Measurements from ENCODE around the gene HGD. TPM values are rescaled to one million over a fixed set of nuclear protein-coding genes. Genes with fewer than 3 reads are reported as not detected.

HGD gene
- total and polyA plus RNA-seq, 4 donors, result 1.8 to 2.6 (median 2.3) TPM

DNA sequence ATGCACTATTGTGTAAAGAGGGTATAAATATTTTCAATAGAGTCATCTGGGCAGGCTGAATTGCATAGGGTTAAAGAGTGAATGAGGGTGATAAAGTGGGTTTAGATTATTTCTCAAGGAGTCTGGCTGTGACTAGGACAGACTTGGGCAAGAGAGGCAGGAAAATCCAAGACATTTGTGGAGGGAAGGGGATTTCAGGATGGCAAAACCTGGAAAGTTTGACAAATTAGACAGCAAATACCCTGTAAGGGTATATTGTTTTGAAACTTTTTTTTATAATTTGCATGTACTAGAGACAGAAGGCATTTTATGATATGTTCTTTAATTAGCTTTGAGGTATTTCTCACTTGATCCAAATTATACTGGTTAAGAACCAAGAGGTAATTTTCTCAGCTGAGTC lies 17.1 kb downstream of the HGD start:
- TF ChIP-seq CTCF (IDR thresholded peaks at IDR 0.05; ENCODE audit: control extremely low read depth, extremely low read depth), result no peak
- Histone ChIP-seq H3K36me3 (ENCODE audit: control insufficient read depth in 4 of 4, insufficient read depth in 4 of 4, low read length in 4 of 4) (no peaks in the 10 kb centered on the region), H3K27me3 (ENCODE audit: control insufficient read depth in 3 of 3, insufficient read depth in 3 of 3, low read length in 2 of 3) (no peaks in the 10 kb centered on the region), H3K4me1 (ENCODE audit: control insufficient read depth in 5 of 5, insufficient read depth in 5 of 5, low read length in 5 of 5) (no peaks in the 10 kb centered on the region), H3K27ac (ENCODE audit: low read depth in 1 of 2, low read length in 1 of 2) (no peak overlapping the region), H3K4me3 (no peak overlapping the region), H3K9ac (ENCODE audit: insufficient read depth in 1 of 2, low read length in 2 of 2) (no peak overlapping the region), H3K9me3 (ENCODE audit: control insufficient read depth in 4 of 4, insufficient read depth in 3 of 4, low read length in 3 of 4) (no peaks in the 10 kb centered on the region)
- no peak for ATAC-seq (ENCODE audit: insufficient read depth, low FRiP score)
- DNase-seq, result no peak

DNA sequence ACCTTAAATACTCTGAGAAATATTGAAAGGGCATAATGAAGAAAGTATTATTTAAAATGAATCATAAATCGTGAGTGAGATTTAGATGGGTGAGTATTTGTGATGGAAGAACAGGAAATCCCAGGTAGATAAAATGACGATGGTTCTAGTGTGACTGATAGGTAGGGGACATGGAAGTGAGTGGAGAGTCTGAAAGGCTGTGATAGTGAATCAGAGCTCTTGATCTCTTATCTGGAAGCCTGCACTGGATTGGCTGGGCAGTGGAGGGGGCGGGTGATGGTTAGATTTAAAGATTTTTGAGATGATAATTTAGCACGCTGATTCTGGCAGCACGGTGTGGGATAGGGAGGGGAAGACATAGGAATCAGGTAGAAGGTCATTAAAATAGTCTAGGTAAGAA lies 20.1 kb downstream of the HGD start:
- DNase-seq, result no peak
- no peak overlapping the region for H3K4me3 ChIP-seq
- WGBS, 2 donors, result 54 to 57% methylated on average over 5 of the region's 5 CpGs

DNA sequence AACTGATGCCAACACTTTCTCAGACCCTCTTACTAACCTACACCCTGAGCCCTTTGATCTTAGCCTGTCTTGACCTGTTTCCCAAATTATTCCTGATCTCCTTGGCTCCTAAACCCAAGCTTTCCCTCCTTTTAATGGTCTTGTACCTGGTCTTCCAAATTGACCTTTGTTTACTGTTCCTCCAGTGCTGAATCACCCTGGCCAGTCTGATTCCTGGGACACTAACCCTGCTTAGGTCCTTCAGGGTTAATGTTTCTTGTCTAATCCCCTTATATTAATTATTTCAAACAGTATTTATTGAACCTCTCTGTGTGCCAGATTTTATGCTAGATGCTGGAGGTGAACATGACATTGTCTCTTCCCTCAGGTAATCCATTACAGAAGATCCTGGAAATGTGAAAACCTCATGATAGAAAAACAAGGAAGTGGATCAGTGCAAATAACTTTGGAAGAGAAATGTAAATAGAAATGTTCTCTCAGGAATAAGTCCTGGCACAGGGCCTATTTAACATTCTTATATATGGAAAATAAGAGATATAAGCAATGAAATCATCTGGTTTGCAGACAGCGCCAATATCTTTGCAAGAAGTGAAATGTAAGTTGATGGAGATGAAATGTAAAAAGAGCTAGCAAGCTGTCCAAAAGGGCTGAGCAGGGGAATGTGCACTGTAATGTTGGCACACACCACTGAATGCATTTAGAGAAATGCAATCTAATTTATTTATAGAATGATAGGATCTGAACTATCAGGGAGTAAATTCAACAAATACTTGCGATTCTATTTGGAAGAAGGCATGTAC lies 20.7 kb downstream of the HGD start:
- no peak for ATAC-seq (ENCODE audit: insufficient read depth, low FRiP score)
- Histone ChIP-seq H3K9ac (ENCODE audit: insufficient read depth in 1 of 2, low read length in 2 of 2) (no peak overlapping the region), H3K27me3 (ENCODE audit: control insufficient read depth in 3 of 3, insufficient read depth in 3 of 3, low read length in 2 of 3) (no peaks in the 10 kb centered on the region), H3K27ac (ENCODE audit: low read depth in 1 of 2, low read length in 1 of 2) (no peak overlapping the region), H3K36me3 (ENCODE audit: control insufficient read depth in 4 of 4, insufficient read depth in 4 of 4, low read length in 4 of 4) (no peaks in the 10 kb centered on the region), H3K4me1 (ENCODE audit: control insufficient read depth in 5 of 5, insufficient read depth in 5 of 5, low read length in 5 of 5) (no peaks in the 10 kb centered on the region), H3K9me3 (ENCODE audit: control insufficient read depth in 4 of 4, insufficient read depth in 3 of 4, low read length in 3 of 4) (no peaks in the 10 kb centered on the region), H3K4me3 (no peak overlapping the region)
- TF ChIP-seq CTCF (IDR thresholded peaks at IDR 0.05; ENCODE audit: control extremely low read depth, extremely low read depth), result no peak
- peak in 2 of 3 donors; percentile 26 to 38 for DNase-seq
- WGBS, 2 donors, result 29 to 44% methylated on average over 2 of the region's 2 CpGs

More for the DNA sequence above, 20.1 kb downstream of the HGD start:
- Histone ChIP-seq H3K9me3 (ENCODE audit: control insufficient read depth in 4 of 4, insufficient read depth in 3 of 4, low read length in 3 of 4) (no peaks in the 10 kb centered on the region), H3K27me3 (ENCODE audit: control insufficient read depth in 3 of 3, insufficient read depth in 3 of 3, low read length in 2 of 3) (no peaks in the 10 kb centered on the region), H3K27ac (ENCODE audit: low read depth in 1 of 2, low read length in 1 of 2) (no peak overlapping the region), H3K4me1 (ENCODE audit: control insufficient read depth in 5 of 5, insufficient read depth in 5 of 5, low read length in 5 of 5) (no peaks in the 10 kb centered on the region), H3K9ac (ENCODE audit: insufficient read depth in 1 of 2, low read length in 2 of 2) (no peak overlapping the region), H3K36me3 (ENCODE audit: control insufficient read depth in 4 of 4, insufficient read depth in 4 of 4, low read length in 4 of 4) (no peaks in the 10 kb centered on the region)
- TF ChIP-seq CTCF (IDR thresholded peaks at IDR 0.05; ENCODE audit: control extremely low read depth, extremely low read depth), result no peak
- ATAC-seq (ENCODE audit: insufficient read depth, low FRiP score), result no peak

- Histone ChIP-seq H3K27ac (ENCODE audit: low read depth in 1 of 2, low read length in 1 of 2) (no peak overlapping the region), H3K9ac (ENCODE audit: insufficient read depth in 1 of 2, low read length in 2 of 2) (no peak overlapping the region), H3K27me3 (ENCODE audit: control insufficient read depth in 3 of 3, insufficient read depth in 3 of 3, low read length in 2 of 3) (no peaks in the 10 kb centered on the region), H3K36me3 (ENCODE audit: control insufficient read depth in 4 of 4, insufficient read depth in 4 of 4, low read length in 4 of 4) (no peaks in the 10 kb centered on the region), H3K4me1 (ENCODE audit: control insufficient read depth in 5 of 5, insufficient read depth in 5 of 5, low read length in 5 of 5) (no peaks in the 10 kb centered on the region), H3K9me3 (ENCODE audit: control insufficient read depth in 4 of 4, insufficient read depth in 3 of 4, low read length in 3 of 4) (no peaks in the 10 kb centered on the region), H3K4me3 (no peak overlapping the region)
- WGBS, 2 donors, result 83 to 89% methylated on average over 2 of the region's 2 CpGs
- no peak for DNase-seq
- no peak for ATAC-seq (ENCODE audit: insufficient read depth, low FRiP score)
- TF ChIP-seq CTCF (IDR thresholded peaks at IDR 0.05; ENCODE audit: control extremely low read depth, extremely low read depth), result no peak
Observed at GRCh38 chr3:120659834-120660233, 22.2 kb downstream of the HGD start.

Data from lung (tissue), 12 donors.